H1 (cell line): ENCODE results near the gene PAQR5. TPM values are rescaled to one million over a fixed set of nuclear protein-coding genes. Genes with fewer than 3 reads are reported as not detected.

Experiments used
- CHD7 ChIP-seq: fragments of 300-600 bp; sonication (generic); IDR thresholded peaks from 2 replicates; pipeline ENCODE4 v1.7.1; 2012; ENCODE audit warnings: low read length, moderate library complexity, mild to moderate bottlenecking, inconsistent platforms; ENCODE audit not compliant: insufficient replicate concordance
- CTCF ChIP-seq, 3 experiments: IDR thresholded peaks; 1 replicate in 2 of 3; 2 replicates in 1 of 3; pipeline versions ENCODE4 v1.5.1 to v1.6.1; 2011; ENCODE audit warnings: low read length in 3 of 3, mild to moderate bottlenecking in 3 of 3, inconsistent platforms in 2 of 3, low read depth in 1 of 3, moderate library complexity in 1 of 3; ENCODE audit not compliant: insufficient read depth in 1 of 3; ENCODE audit errors: control extremely low read depth in 1 of 3
- E2F6 ChIP-seq: IDR thresholded peaks from 2 replicates; pipeline ENCODE4 v1.6.1; 2012; ENCODE audit warnings: inconsistent platforms
- POLR2AphosphoS5 ChIP-seq: IDR thresholded peaks from 2 replicates; pipeline ENCODE4 v1.6.1; 2011; ENCODE audit warnings: low read depth, low read length
- SIX5 ChIP-seq: IDR thresholded peaks from 2 replicates; pipeline ENCODE4 v1.6.1; 2011; ENCODE audit warnings: mild to moderate bottlenecking, low read depth, low read length
- SP1 ChIP-seq: IDR thresholded peaks from 2 replicates; pipeline ENCODE4 v1.6.1; 2011; ENCODE audit warnings: low read depth, low read length
- polyA plus RNA-seq, 7 experiments: library from polyadenylated mRNA; depleted of rRNA in 3 of 7; stranded (reverse) in 5 of 7; unstranded in 2 of 7; fragments of >200 nt in 5 of 7; fragments of 200-250 nt in 2 of 7; gene quantifications; 1 replicate in 5 of 7; 2 replicates in 1 of 7; 4 replicates in 1 of 7; pipeline versions ENCODE4 v1.2.1 to v1.2.3, GENCODE V29; 2011 to 2013; ENCODE audit warnings: missing spikeins in 2 of 7, mixed read lengths in 2 of 7
- total RNA-seq: library from RNA; stranded (reverse); fragmentation: NEBNext Ultra II Directional; extraction: Animal tissue kit (Norgen Biotek cat#: 25700); gene quantifications from 2 replicates; pipeline ENCODE4 v1.2.1, GENCODE V29; 2021

PAQR5 gene
- total and polyA plus RNA-seq, 2 of the 8 experiments (the other 6 are each of a cell fraction or from before 2014, with no cell fraction given) = 8.7 to 18.1 TPM

GRCh38 chr15:69328739-69329138 lies 30.0 kb downstream of the PAQR5 start (continued):
- TF ChIP-seq CHD7 (no peak), SP1 (no peak), POLR2AphosphoS5 (no peak), SIX5 (no peak), CTCF (IDR thresholded peaks at IDR 0.05; ENCODE audit: control extremely low read depth in 1 of 3, insufficient read depth in 1 of 3, low read depth in 1 of 3, low read length in 3 of 3) (no peak), E2F6 (no peak)
